K562 (cell line): Measurements from ENCODE around the gene SLC24A1. TPM values are rescaled to one million over a fixed set of nuclear protein-coding genes. Genes with fewer than 3 reads are reported as not detected.

ENCODE experiments used
- ATAC-seq: fragments of 200-7000 bp; cut with Tn5 transposase; 3 replicates; pipeline ENCODE4 v1.9.1; 2020; ENCODE audit warnings: moderate library complexity
- BruUV-seq: library from RNA; stranded (reverse); fragments of 400-500 nt; replicated peaks from 2 replicates; lab custom pipeline; 2021; lab: Mats Ljungman, UMichigan
- CTCF ChIA-PET: fragments of 300-600 bp; formaldehyde crosslinking; extraction: SDS; loops from one replicate; lab custom pipeline; 2021; ENCODE audit warnings: low intra/inter-chr PET ratio; lab: Yijun Ruan, JAX
- POLR2A ChIA-PET: fragments of 300-600, 350-650 bp; sonication (Branson Sonifier 250); formaldehyde crosslinking; extraction: SDS; loops from one replicate; lab custom pipeline; 2021; ENCODE audit warnings: antibody characterized with exemption, inconsistent platforms; lab: Yijun Ruan, JAX
- DNase-seq, 4 experiments: peaks; one replicate each; pipeline versions ENCODE4 v3.0.0 to v3.0.0-alpha.2; 2011 to 2018; ENCODE audit warnings: low spot score in 3 of 4, mixed read lengths in 3 of 4; ENCODE audit errors: extremely low read depth in 1 of 4
- FAIRE-seq: peaks from 2 replicates; lab custom pipeline; 2011; peaks lifted over from hg19 to GRCh38; lab: Jason Lieb, UNC
- H2AFZ ChIP-seq: 2 replicates; pipeline ENCODE4 v1.6.0; 2011; ENCODE audit warnings: low read depth, low read length, control low read depth, inconsistent platforms
- H3K27ac ChIP-seq: fragments of 200-600 bp; 3 replicates; pipeline ENCODE4 v1.8.0; 2011; ENCODE audit warnings: low read depth, mild to moderate bottlenecking, control low read depth, inconsistent platforms, low read length, moderate library complexity, mixed read lengths; ENCODE audit errors: extremely low read depth
- H3K27me3 ChIP-seq, 2 experiments: fragments of 300-600 bp in 1 of 2; 2 replicates in 1 of 2; 3 replicates in 1 of 2; pipeline versions ENCODE4 v1.6.0 to v1.8.0; 2011; ENCODE audit warnings: inconsistent platforms in 2 of 2, low read length in 2 of 2, mild to moderate bottlenecking in 1 of 2, mixed read lengths in 1 of 2, moderate library complexity in 1 of 2; ENCODE audit not compliant: control insufficient read depth in 2 of 2, insufficient read depth in 2 of 2
- H3K36me3 ChIP-seq: fragments of 300-600 bp; 3 replicates; pipeline ENCODE4 v1.8.0; 2011; ENCODE audit warnings: mild to moderate bottlenecking, low read length, inconsistent platforms; ENCODE audit not compliant: control insufficient read depth, insufficient read depth
- H3K4me1 ChIP-seq, 2 experiments: fragments of 200-600 bp in 1 of 2; replicated peaks in 1 of 2; 2 replicates in 1 of 2; 3 replicates in 1 of 2; pipeline versions ENCODE4 v1.5.1 to v1.8.0; 2011; ENCODE audit warnings: inconsistent platforms in 2 of 2, low read length in 2 of 2, mild to moderate bottlenecking in 1 of 2, mixed read lengths in 1 of 2, moderate library complexity in 1 of 2; ENCODE audit not compliant: control insufficient read depth in 2 of 2, insufficient read depth in 2 of 2
- H3K4me2 ChIP-seq: 2 replicates; pipeline ENCODE4 v1.6.1; 2011; ENCODE audit warnings: low read length, control low read depth, inconsistent platforms, mixed read lengths; ENCODE audit not compliant: insufficient read depth
- H3K4me3 ChIP-seq: fragments of 200-600 bp; sonication (generic), shearing (Covaris generic); 2 replicates; pipeline ENCODE4 v1.5.1; 2016; ENCODE audit warnings: control low read depth, inconsistent platforms
- H3K79me2 ChIP-seq: fragments of 200-600 bp; 3 replicates; pipeline ENCODE4 v1.8.0; 2011; ENCODE audit warnings: low read length, inconsistent platforms; ENCODE audit not compliant: control insufficient read depth, insufficient read depth
- H3K9ac ChIP-seq, 2 experiments: 2 replicates each; pipeline versions ENCODE4 v1.6.0 to v1.6.1; 2011; ENCODE audit warnings: low read depth in 2 of 2, low read length in 2 of 2, control low read depth in 1 of 2, inconsistent platforms in 1 of 2, mild to moderate bottlenecking in 1 of 2, mixed read lengths in 1 of 2; ENCODE audit not compliant: insufficient read depth in 1 of 2
- H3K9me1 ChIP-seq: one replicate; pipeline ENCODE4 v1.6.0; 2011; ENCODE audit warnings: inconsistent platforms, mild to moderate bottlenecking, low read length, moderate library complexity; ENCODE audit not compliant: control insufficient read depth, insufficient read depth
- H3K9me3 ChIP-seq: replicated peaks from 2 replicates; pipeline ENCODE4 v1.5.1; 2011; ENCODE audit warnings: low read depth, low read length, inconsistent platforms; ENCODE audit not compliant: control insufficient read depth, insufficient read depth
- H4K20me1 ChIP-seq: replicated peaks from 2 replicates; pipeline ENCODE4 v1.6.1; 2011; ENCODE audit warnings: low read length, inconsistent platforms, mixed read lengths; ENCODE audit not compliant: control insufficient read depth, insufficient read depth
- ARID1B ChIP-seq: fragments of 450-650 bp; IDR thresholded peaks from 2 replicates; pipeline ENCODE4 v1.6.1; 2016; ENCODE audit warnings: antibody characterized with exemption, mild to moderate bottlenecking, inconsistent platforms
- ATF1 ChIP-seq, 2 experiments: fragments of 450-650 bp in 1 of 2; IDR thresholded peaks; 2 replicates each; pipeline ENCODE4 v1.6.1; 2016; ENCODE audit warnings: missing compliant biosample characterization in 1 of 2, missing genetic modification characterization in 1 of 2
- CBX3 ChIP-seq, 2 experiments: IDR thresholded peaks; 1 replicate in 1 of 2; 2 replicates in 1 of 2; pipeline ENCODE4 v1.6.1; 2012; ENCODE audit warnings: inconsistent platforms in 2 of 2, low read length in 2 of 2, borderline replicate concordance in 1 of 2, control low read depth in 1 of 2
- EHMT2 ChIP-seq: fragments of 450-650 bp; IDR thresholded peaks from 2 replicates; pipeline ENCODE4 v1.6.1; 2018; ENCODE audit warnings: antibody characterized with exemption
- GABPB2 ChIP-seq: fragments of 250-450 bp; sonication (Bioruptor Pico); conservative IDR thresholded peaks from 2 replicates; pipeline ENCODE4 v1.5.1; 2021; ENCODE audit warnings: mild to moderate bottlenecking
- PCBP1 ChIP-seq: fragments of 200-400 bp; formaldehyde crosslinking; IDR thresholded peaks from 2 replicates; pipeline ENCODE4 v1.6.1; 2018; ENCODE audit warnings: mild to moderate bottlenecking, low read depth, low read length; ENCODE audit not compliant: poor library complexity, severe bottlenecking
- RB1 ChIP-seq: fragments of 450-650 bp; IDR thresholded peaks from 2 replicates; pipeline ENCODE4 v1.6.1; 2017; ENCODE audit warnings: low read depth, mild to moderate bottlenecking
- RCOR1 ChIP-seq, 2 experiments: IDR thresholded peaks; 2 replicates each; pipeline ENCODE4 v1.6.1; 2012; ENCODE audit warnings: low read depth in 2 of 2, low read length in 2 of 2, borderline replicate concordance in 1 of 2, improper control_type of control experiment in 1 of 2
- U2AF2 ChIP-seq: fragments of 200-400 bp; formaldehyde crosslinking; optimal IDR thresholded peaks from 2 replicates; pipeline ENCODE3; 2017; ENCODE audit warnings: low read depth, mild to moderate bottlenecking, low read length
- ZNF263 ChIP-seq: sonication (generic); formaldehyde crosslinking; IDR thresholded peaks from 2 replicates; pipeline ENCODE4 v1.8.0; 2022; ENCODE audit warnings: mild to moderate bottlenecking, missing genetic modification reagents, borderline replicate concordance
- WGBS: fragments of 100-300 bp; shearing (Covaris generic); methylation state at CpG from one replicate; pipeline ENCODE4 v1.1.6; 2016; ENCODE audit warnings: low coverage, mixed read lengths; ENCODE audit not compliant: insufficient coverage; ENCODE audit errors: missing lambda C conversion rate; 5-methylcytosine and 5-hydroxymethylcytosine counted together
- in situ Hi-C: fragments of 300-500 bp; cut with MboI; formaldehyde crosslinking; loops from 4 replicates; pipeline ENCODE4 v1.15.0; 2018; ENCODE audit warnings: inconsistent platforms, mixed read lengths
- intact Hi-C: fragments of 100-400 bp; cut with micrococcal nuclease; formaldehyde crosslinking; loops from 2 replicates; pipeline ENCODE4 v1.14.2; 2022
- polyA plus RNA-seq, 8 experiments: library from polyadenylated mRNA; depleted of rRNA in 4 of 8; stranded (reverse) in 5 of 8; unstranded in 3 of 8; fragments of >200 nt; fragmentation: Nextera tagmentation in 2 of 8; fragmentation: Illumina TruSeq in 1 of 8; extraction: Ambion mirVana in 2 of 8; extraction: Trizol in 1 of 8; gene quantifications; 2 replicates each; pipeline versions ENCODE4 v1.2.1 to v1.2.3, GENCODE V29; 2011 to 2014; ENCODE audit warnings: inconsistent platforms in 1 of 8, missing spikeins in 1 of 8
- total RNA-seq, 7 experiments: library from RNA; depleted of rRNA in 6 of 7; stranded (reverse); fragments of >200 nt in 6 of 7; fragmentation: Illumina TruSeq in 2 of 7; extraction: Trizol in 2 of 7; gene quantifications; 2 replicates each; pipeline versions ENCODE4 v1.2.1 to v1.2.3, GENCODE V29; 2011 to 2021; ENCODE audit warnings: low replicate concordance in 1 of 7
- TF ChIP-seq, protein P1 (sequence below), 2 experiments: fragments of 450-650 bp; conservative IDR thresholded peaks; 2 replicates each; pipeline ENCODE4 v1.6.1; 2017; ENCODE audit warnings: mild to moderate bottlenecking in 2 of 2, moderate library complexity in 2 of 2
- TF ChIP-seq, protein P2 (sequence below), 3 experiments: fragments of 200-800 bp in 1 of 3; sonication (Bioruptor generic) in 1 of 3; sonication (generic) in 1 of 3; formaldehyde crosslinking in 1 of 3; IDR thresholded peaks; 2 replicates each; pipeline versions ENCODE4 v1.6.1 to v1.8.0; 2016 to 2022; ENCODE audit warnings: mild to moderate bottlenecking in 2 of 3, missing compliant biosample characterization in 2 of 3, missing genetic modification characterization in 2 of 3, missing genetic modification reagents in 1 of 3
- TF ChIP-seq, protein P3 (sequence below): fragments of 450-650 bp; formaldehyde crosslinking; conservative IDR thresholded peaks from 2 replicates; pipeline ENCODE4 v1.4.0; 2022; ENCODE audit warnings: mild to moderate bottlenecking, missing genetic modification characterization

Gene SLC24A1
- total and polyA plus RNA-seq, 9 of the 15 experiments (the other 6 are each of a cell fraction or from before 2014, with no cell fraction given), result 3.1 to 8.2 (median 5.5) TPM

DNA sequence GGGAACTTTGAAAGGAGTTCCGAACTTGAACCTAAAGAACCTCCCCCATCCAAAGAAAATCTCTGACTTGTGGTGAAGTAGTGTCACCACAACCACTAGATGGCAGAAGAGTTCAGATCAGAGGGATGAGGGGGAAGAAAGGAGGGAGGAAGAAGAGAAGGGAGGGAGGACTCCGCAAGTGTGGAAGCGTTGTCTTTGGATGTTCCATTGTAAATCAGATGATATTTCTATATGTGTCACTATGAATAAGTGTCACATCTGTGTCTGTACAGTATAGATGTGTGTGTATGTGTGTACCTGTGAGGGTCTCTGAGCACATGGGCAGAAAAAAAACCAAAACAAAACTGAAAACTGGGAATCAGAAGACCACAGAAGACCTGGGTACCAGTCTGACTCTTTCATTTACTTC lies 16.9 kb downstream of the SLC24A1 start:
- DNase-seq (peak; percentile 85 to 86 (median 85)), ATAC-seq (peak; percentile 93), FAIRE-seq (peak; percentile 97)
- ChIA-PET CTCF (interaction anchor here (0.6 to 1.3 kb wide), 8 partner anchors 186 to 649 kb away, joined by 3 to 5 read pairs (median 4); no protein-coding TSS in a partner anchor), POLR2A (interaction anchor here (1.0 kb wide), 1 partner anchor 10 kb away, joined by 3 read pairs; no protein-coding TSS in a partner anchor)
- no peaks in the 10 kb centered on the region for H4K20me1 ChIP-seq
- no peaks in the 10 kb centered on the region for H3K9me3 ChIP-seq
- no peak overlapping the region for H3K27ac ChIP-seq
- H3K9ac ChIP-seq, result no peak overlapping the region
- peak overlapping the region; percentile 33 for H3K4me2 ChIP-seq
- BruUV-seq, result no TSS peak
- peak overlapping the region; percentile 30 for H2AFZ ChIP-seq
- no peaks in the 10 kb centered on the region for H3K36me3 ChIP-seq
- in situ Hi-C loops (loop anchor here (25.0 kb wide), 1 partner anchor 224 kb away; the partner anchor contains the start of gene RAB11A), intact Hi-C loops (loop anchor here (1.0 to 10.0 kb wide), 3 partner anchors 199 to 324 kb away; no protein-coding TSS in a partner anchor)
- H3K79me2 ChIP-seq, result no peaks in the 10 kb centered on the region
- 0% methylated on average over 3 of the region's 3 CpGs for WGBS
- peaks cover 3 to 7% of the 10 kb centered on the region in 2 experiments; a peak in 3 of 5 replicates for H3K4me1 ChIP-seq
- H3K4me3 ChIP-seq, result no peak overlapping the region
- no peaks in the 10 kb centered on the region for H3K27me3 ChIP-seq
- no peaks in the 10 kb centered on the region for H3K9me1 ChIP-seq
- TF ChIP-seq ARID1B (no peak; the same call in 1 of the 2 replicates), U2AF2 (no peak), ATF1 (CRISPR knock-in tag; IDR thresholded peaks at IDR 0.05) (no peak), ATF1 (tag; IDR thresholded peaks at IDR 0.05) (0 out of 2 replicates have a peak, but pooled peaks have one; percentile 13), GABPB2 (CRISPR knock-in tag) (no peak), CBX3 (IDR thresholded peaks at IDR 0.05; ENCODE audit: borderline replicate concordance in 1 of 2, low read length in 2 of 2) (no peak), EHMT2 (0 out of 2 replicates have a peak, but pooled peaks have one; percentile 34), RCOR1 (IDR thresholded peaks at IDR 0.05; ENCODE audit: borderline replicate concordance in 1 of 2, low read depth in 2 of 2, low read length in 2 of 2) (peak in 1 of 2 experiments; percentile 76; a peak in 1 of 4 replicates), RB1 (peak; percentile 44; the same call in 1 of the 2 replicates), PCBP1 (no peak), ZNF263 (peak; percentile 100)
- TF ChIP-seq, protein P1, sequence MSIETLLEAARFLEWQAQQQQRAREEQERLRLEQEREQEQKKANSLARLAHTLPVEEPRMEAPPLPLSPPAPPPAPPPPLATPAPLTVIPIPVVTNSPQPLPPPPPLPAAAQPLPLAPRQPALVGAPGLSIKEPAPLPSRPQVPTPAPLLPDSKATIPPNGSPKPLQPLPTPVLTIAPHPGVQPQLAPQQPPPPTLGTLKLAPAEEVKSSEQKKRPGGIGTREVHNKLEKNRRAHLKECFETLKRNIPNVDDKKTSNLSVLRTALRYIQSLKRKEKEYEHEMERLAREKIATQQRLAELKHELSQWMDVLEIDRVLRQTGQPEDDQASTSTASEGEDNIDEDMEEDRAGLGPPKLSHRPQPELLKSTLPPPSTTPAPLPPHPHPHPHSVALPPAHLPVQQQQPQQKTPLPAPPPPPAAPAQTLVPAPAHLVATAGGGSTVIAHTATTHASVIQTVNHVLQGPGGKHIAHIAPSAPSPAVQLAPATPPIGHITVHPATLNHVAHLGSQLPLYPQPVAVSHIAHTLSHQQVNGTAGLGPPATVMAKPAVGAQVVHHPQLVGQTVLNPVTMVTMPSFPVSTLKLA (conservative IDR thresholded peaks at IDR 0.05), result peak in 1 of 2 experiments; percentile 43; a peak in 2 of 4 replicates
- TF ChIP-seq, protein P2, sequence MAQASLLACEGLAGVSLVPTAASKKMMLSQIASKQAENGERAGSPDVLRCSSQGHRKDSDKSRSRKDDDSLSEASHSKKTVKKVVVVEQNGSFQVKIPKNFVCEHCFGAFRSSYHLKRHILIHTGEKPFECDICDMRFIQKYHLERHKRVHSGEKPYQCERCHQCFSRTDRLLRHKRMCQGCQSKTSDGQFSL (CRISPR knock-in tag; IDR thresholded peaks at IDR 0.05), result 0 out of 2 replicates have a peak, but pooled peaks have one; percentile 28
- TF ChIP-seq, protein P2 (tag; IDR thresholded peaks at IDR 0.05), result no peak
- TF ChIP-seq, protein P3, sequence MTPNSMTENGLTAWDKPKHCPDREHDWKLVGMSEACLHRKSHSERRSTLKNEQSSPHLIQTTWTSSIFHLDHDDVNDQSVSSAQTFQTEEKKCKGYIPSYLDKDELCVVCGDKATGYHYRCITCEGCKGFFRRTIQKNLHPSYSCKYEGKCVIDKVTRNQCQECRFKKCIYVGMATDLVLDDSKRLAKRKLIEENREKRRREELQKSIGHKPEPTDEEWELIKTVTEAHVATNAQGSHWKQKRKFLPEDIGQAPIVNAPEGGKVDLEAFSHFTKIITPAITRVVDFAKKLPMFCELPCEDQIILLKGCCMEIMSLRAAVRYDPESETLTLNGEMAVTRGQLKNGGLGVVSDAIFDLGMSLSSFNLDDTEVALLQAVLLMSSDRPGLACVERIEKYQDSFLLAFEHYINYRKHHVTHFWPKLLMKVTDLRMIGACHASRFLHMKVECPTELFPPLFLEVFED, result no peak
